GM19239 (cell line): ENCODE data around the gene WWP2.
"Not testable (repeated sequence)": the region's sequence is repeated elsewhere in the genome, so short reads cannot be mapped to it uniquely, and the experiment has no call there.

Experiments
- DNase-seq: peaks from one replicate; pipeline ENCODE4 v3.0.0; 2011; ENCODE audit warnings: low spot score; ENCODE audit not compliant: insufficient read length
- FAIRE-seq: peaks from 2 replicates; lab custom pipeline; 2011; peaks lifted over from hg19 to GRCh38; lab: Jason Lieb, UNC

The WWP2 gene

GRCh38 chr16:69744363-69745231 is 17.5 kb upstream of the WWP2 start:
- DNase-seq = no peak
- FAIRE-seq = no peak

- FAIRE-seq = no peak
- no peak for DNase-seq
These were observed 16.9 kb upstream of the WWP2 start for GRCh38 chr16:69745232-69745612.

- DNase-seq (no peak), FAIRE-seq (no peak)
These were observed 16.2 kb upstream of the WWP2 start for GRCh38 chr16:69745959-69746358.

GRCh38 chr16:69747115-69747514 is 15.0 kb upstream of the WWP2 start:
- no peak for FAIRE-seq
- no peak for DNase-seq

GRCh38 chr16:69748694-69749345 is 13.3 kb upstream of the WWP2 start:
- FAIRE-seq (no peak), DNase-seq (no peak)

GRCh38 chr16:69754143-69754468 is 8.0 kb upstream of the WWP2 start:
- DNase-seq (no peak), FAIRE-seq (no peak)

- FAIRE-seq (peak; percentile 77), DNase-seq (peak; percentile 89)
These were observed 7.4 kb upstream of the WWP2 start, which contains the start of gene NOB1 for GRCh38 chr16:69754469-69755310. Gene NOB1, minus strand, starts transcription at chr16:69754926. Its CDS starts 16 bp downstream, at chr16:69754910.

- DNase-seq = no peak
- FAIRE-seq = no peak
These were observed 5.4 kb upstream of the WWP2 start for GRCh38 chr16:69756705-69757104.

- not testable (repeated sequence) for DNase-seq, FAIRE-seq
These were observed 4.8 kb upstream of the WWP2 start for GRCh38 chr16:69757375-69757774.

GRCh38 chr16:69762814-69763598 is 874 bp downstream of the WWP2 start:
- no peak for DNase-seq
- FAIRE-seq = peak; percentile 33

- no peak for FAIRE-seq
- DNase-seq = no peak
These were observed 1.4 kb downstream of the WWP2 start for GRCh38 chr16:69763599-69763942.

- DNase-seq (no peak), FAIRE-seq (no peak)
These were observed 5.5 kb downstream of the WWP2 start for GRCh38 chr16:69767459-69768229.

GRCh38 chr16:69768666-69769065 is 6.5 kb downstream of the WWP2 start:
- FAIRE-seq (no peak), DNase-seq (no peak)

- DNase-seq (no peak), FAIRE-seq (no peak)
These were observed 7.3 kb downstream of the WWP2 start for GRCh38 chr16:69769404-69769803.

- FAIRE-seq = no peak
- DNase-seq = no peak
These were observed 9.5 kb downstream of the WWP2 start for GRCh38 chr16:69771651-69771967.

- FAIRE-seq (no peak), DNase-seq (no peak)
These were observed 11.3 kb downstream of the WWP2 start for GRCh38 chr16:69773260-69773947.

GRCh38 chr16:69775563-69775962 is 13.4 kb downstream of the WWP2 start:
- DNase-seq = no peak
- FAIRE-seq = no peak

- DNase-seq (no peak), FAIRE-seq (no peak)
These were observed 17.6 kb downstream of the WWP2 start for GRCh38 chr16:69779724-69780123.

GRCh38 chr16:69781118-69781517 is 19.0 kb downstream of the WWP2 start:
- no peak for DNase-seq
- FAIRE-seq = no peak
